ENCODE results near the gene ITLN1. TPM values are rescaled to one million over a fixed set of nuclear protein-coding genes. Genes with fewer than 3 reads are reported as not detected.
A peak's percentile ranks its signal among the peaks of the same experiment; 100 is the strongest.
"Not testable (repeated sequence)": the region's sequence is repeated elsewhere in the genome, so short reads cannot be mapped to it uniquely, and the experiment has no call there.

ITLN1 gene
- total RNA-seq, 1 experiment from 2014 or later, result not detected

- DNase-seq, result no peak
- Mint-ChIP-seq H3K9me3 (ENCODE audit: low read depth, unreplicated experiment) (no peaks in the 10 kb centered on the region), H3K27ac (ENCODE audit: unreplicated experiment) (no peak overlapping the region), H3K36me3 (ENCODE audit: insufficient read depth, unreplicated experiment) (no peaks in the 10 kb centered on the region), H3K4me1 (ENCODE audit: low read depth, unreplicated experiment) (peaks cover 14% of the 10 kb centered on the region), H3K27me3 (ENCODE audit: unreplicated experiment) (peaks cover 13% of the 10 kb centered on the region), H3K4me3 (ENCODE audit: low read depth, unreplicated experiment) (no peak overlapping the region)
- intact Hi-C loops (cut with micrococcal nuclease; ENCODE audit: unreplicated experiment), result no loop called here
- no peak for TF ChIP-seq CTCF (IDR thresholded peaks at IDR 0.05; ENCODE audit: unreplicated experiment)
- BruUV-seq (replicated peaks), result no TSS peak
- CTCF ChIA-PET, result no interaction called here
Observed at GRCh38 chr1:160868141-160868540, 16.8 kb downstream of the ITLN1 start.

- Mint-ChIP-seq H3K4me1 (ENCODE audit: low read depth, unreplicated experiment) (peaks cover 14% of the 10 kb centered on the region), H3K27me3 (ENCODE audit: unreplicated experiment) (peaks cover 18% of the 10 kb centered on the region)
- H3K27ac Mint-ChIP-seq (ENCODE audit: unreplicated experiment); H3K9me3 Mint-ChIP-seq (ENCODE audit: low read depth, unreplicated experiment); H3K4me3 Mint-ChIP-seq (ENCODE audit: low read depth, unreplicated experiment); intact Hi-C loops (cut with micrococcal nuclease; ENCODE audit: unreplicated experiment); CTCF ChIA-PET; H3K36me3 Mint-ChIP-seq (ENCODE audit: insufficient read depth, unreplicated experiment); BruUV-seq (replicated peaks); DNase-seq: not testable (repeated sequence)
Observed at GRCh38 chr1:160867651-160868050, 17.3 kb downstream of the ITLN1 start.

DNA sequence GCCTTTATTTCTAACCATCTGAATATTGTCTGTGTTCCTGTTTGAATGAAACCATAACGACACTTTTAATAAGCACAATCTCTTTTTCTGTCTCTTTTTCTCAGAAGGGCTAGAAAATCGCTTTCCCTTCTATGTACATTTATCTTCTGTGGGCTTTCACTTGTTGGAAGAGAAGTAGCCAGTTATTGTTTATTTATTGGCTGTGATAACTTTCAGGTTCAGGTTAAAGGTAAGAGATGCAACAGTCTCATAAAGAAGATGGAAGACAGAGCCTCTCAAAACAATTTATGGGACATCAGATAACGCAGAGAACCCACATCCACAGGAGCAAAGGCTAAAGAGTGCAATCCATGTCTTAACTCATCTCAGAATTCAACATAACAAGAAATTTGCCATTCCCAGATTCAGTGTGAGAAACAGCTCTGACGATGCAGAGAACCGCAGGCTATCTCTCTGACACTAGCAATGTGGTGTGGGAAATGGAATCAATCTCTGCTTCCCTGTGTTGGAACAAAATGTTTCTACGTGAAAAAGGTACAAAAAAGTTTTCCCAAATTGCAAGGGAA is 18.2 kb downstream of the ITLN1 start:
- Mint-ChIP-seq H3K4me1 (ENCODE audit: low read depth, unreplicated experiment) (peaks cover 14% of the 10 kb centered on the region), H3K27me3 (ENCODE audit: unreplicated experiment) (peaks cover 26% of the 10 kb centered on the region), H3K9me3 (ENCODE audit: low read depth, unreplicated experiment) (no peaks in the 10 kb centered on the region), H3K36me3 (ENCODE audit: insufficient read depth, unreplicated experiment) (no peaks in the 10 kb centered on the region), H3K4me3 (ENCODE audit: low read depth, unreplicated experiment) (no peak overlapping the region), H3K27ac (ENCODE audit: unreplicated experiment) (no peak overlapping the region)
- intact Hi-C loops (cut with micrococcal nuclease; ENCODE audit: unreplicated experiment), result no loop called here
- BruUV-seq (replicated peaks), result no TSS peak
- CTCF ChIA-PET, result interaction anchor here (1.3 kb wide), 1 partner anchor 18 kb away, joined by 4 read pairs; the partner anchor contains the start of gene ITLN1
- DNase-seq, result no peak
- TF ChIP-seq CTCF (IDR thresholded peaks at IDR 0.05; ENCODE audit: unreplicated experiment), result no peak

GRCh38 chr1:160866001-160866694 is 18.8 kb downstream of the ITLN1 start:
- no peaks in the 10 kb centered on the region for H3K9me3 Mint-ChIP-seq (ENCODE audit: low read depth, unreplicated experiment)
- DNase-seq, result no peak
- no TSS peak for BruUV-seq (replicated peaks)
- no peak for TF ChIP-seq CTCF (IDR thresholded peaks at IDR 0.05; ENCODE audit: unreplicated experiment)
- H3K27me3 Mint-ChIP-seq (ENCODE audit: unreplicated experiment), result peaks cover 33% of the 10 kb centered on the region
- H3K27ac Mint-ChIP-seq (ENCODE audit: unreplicated experiment), result no peak overlapping the region
- H3K36me3 Mint-ChIP-seq (ENCODE audit: insufficient read depth, unreplicated experiment), result no peaks in the 10 kb centered on the region
- CTCF ChIA-PET, result interaction anchor here (0.9 to 1.3 kb wide), 2 partner anchors 19 to 31 kb away, joined by 3 to 4 read pairs; partner anchors contain the start of gene ITLN1
- intact Hi-C loops (cut with micrococcal nuclease; ENCODE audit: unreplicated experiment), result no loop called here
- peaks cover 14% of the 10 kb centered on the region for H3K4me1 Mint-ChIP-seq (ENCODE audit: low read depth, unreplicated experiment)
- no peak overlapping the region for H3K4me3 Mint-ChIP-seq (ENCODE audit: low read depth, unreplicated experiment)

DNA sequence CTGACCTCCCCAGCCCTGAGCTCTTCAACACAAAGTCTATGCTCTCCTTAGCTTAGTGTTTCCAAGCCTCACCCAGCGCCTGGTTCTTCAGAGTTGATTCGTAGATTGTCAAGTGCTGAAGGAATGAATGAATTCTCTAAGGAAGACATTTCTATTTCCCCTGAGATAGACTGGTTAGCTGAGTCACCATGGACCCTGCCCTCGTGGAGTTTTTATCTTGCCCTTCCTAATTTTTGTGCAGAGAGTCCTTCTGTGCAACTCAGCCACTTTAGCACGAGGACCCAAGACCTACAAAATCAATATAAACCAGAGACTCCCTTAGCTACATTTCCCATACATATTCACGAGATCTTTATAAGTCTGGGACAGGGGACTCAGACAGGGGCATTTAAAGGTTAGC is 19.6 kb downstream of the ITLN1 start:
- no peak overlapping the region for H3K4me3 Mint-ChIP-seq (ENCODE audit: low read depth, unreplicated experiment)

More for the DNA sequence above, 19.6 kb downstream of the ITLN1 start:
- no TSS peak for BruUV-seq (replicated peaks)
- peaks cover 37% of the 10 kb centered on the region for H3K27me3 Mint-ChIP-seq (ENCODE audit: unreplicated experiment)
- no peak for TF ChIP-seq CTCF (IDR thresholded peaks at IDR 0.05; ENCODE audit: unreplicated experiment)
- CTCF ChIA-PET, result interaction anchor here (0.6 to 1.3 kb wide), 5 partner anchors 12 to 493 kb away, joined by 3 to 9 read pairs (median 4); partner anchors contain the start of gene ITLN1
- intact Hi-C loops (cut with micrococcal nuclease; ENCODE audit: unreplicated experiment), result no loop called here
- peak; percentile 12 for DNase-seq
- H3K4me1 Mint-ChIP-seq (ENCODE audit: low read depth, unreplicated experiment), result peaks cover 14% of the 10 kb centered on the region
- no peaks in the 10 kb centered on the region for H3K9me3 Mint-ChIP-seq (ENCODE audit: low read depth, unreplicated experiment)
- no peaks in the 10 kb centered on the region for H3K36me3 Mint-ChIP-seq (ENCODE audit: insufficient read depth, unreplicated experiment)
- no peak overlapping the region for H3K27ac Mint-ChIP-seq (ENCODE audit: unreplicated experiment)

Measured in Calu3 (cell line).